GM21576 (cell line): ENCODE data around the gene FGD4.

Experiments used
- ATAC-seq: cut with Tn5 transposase; IDR thresholded peaks from one replicate; pipeline ENCODE4 v1.9.1; 2021; ENCODE audit warnings: mild to moderate bottlenecking, moderate library complexity; ENCODE audit not compliant: unreplicated experiment

FGD4 gene

GRCh38 chr12:32666018-32666417, 266.7 kb downstream of the FGD4 start:
- no peak for ATAC-seq

GRCh38 chr12:32669584-32669983, 270.2 kb downstream of the FGD4 start:
- ATAC-seq, result no peak

DNA sequence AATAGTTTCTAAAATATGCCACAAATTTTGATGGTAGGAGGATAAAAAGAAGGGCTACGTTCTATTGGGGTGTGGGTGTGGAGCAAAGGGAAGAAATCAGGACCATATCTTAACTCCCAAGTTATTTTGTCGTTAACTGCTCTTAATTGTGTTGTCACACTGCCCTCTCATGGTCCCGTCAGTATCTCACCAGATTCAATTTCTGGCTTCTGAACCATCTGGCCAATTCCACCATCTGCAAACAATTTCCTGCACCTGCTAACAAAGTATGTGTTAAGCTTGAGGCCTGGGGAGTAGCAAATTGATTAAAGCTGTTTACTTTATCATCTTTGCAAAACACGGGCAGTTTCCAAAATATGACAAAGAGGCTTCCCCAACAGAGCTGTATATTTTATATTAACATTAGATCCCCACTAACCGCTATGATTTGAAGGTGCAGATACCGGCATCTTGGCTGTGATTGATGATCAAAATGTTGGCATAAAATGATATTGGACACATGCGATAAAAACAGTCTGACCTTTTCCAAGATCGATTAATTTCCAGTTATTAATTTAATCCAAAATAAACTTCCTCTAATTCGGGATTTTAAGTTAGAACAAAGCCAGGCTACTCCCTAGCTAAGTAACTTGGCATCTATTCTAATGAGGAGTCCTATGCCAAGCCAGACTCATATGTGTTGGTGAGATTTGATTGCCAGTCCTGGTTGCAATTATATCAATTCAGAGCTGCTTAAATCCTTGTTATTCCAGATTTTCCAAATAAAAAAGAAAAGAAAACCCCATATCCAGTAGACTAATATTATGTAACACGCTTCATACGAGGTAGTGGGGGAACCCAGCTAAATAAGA, 272.8 kb downstream of the FGD4 start:
- no peak for ATAC-seq

GRCh38 chr12:32679091-32679919, 279.9 kb downstream of the FGD4 start, which contains the start of gene DNM1L:
Gene DNM1L, plus strand, starts transcription at chr12:32679301. Its CDS starts 63 bp downstream, at chr12:32679364.
- ATAC-seq, result peak; percentile 90

GRCh38 chr12:32679920-32680237, 280.5 kb downstream of the FGD4 start:
- no peak for ATAC-seq

GRCh38 chr12:32680787-32681186, 281.4 kb downstream of the FGD4 start:
- ATAC-seq, result no peak

DNA sequence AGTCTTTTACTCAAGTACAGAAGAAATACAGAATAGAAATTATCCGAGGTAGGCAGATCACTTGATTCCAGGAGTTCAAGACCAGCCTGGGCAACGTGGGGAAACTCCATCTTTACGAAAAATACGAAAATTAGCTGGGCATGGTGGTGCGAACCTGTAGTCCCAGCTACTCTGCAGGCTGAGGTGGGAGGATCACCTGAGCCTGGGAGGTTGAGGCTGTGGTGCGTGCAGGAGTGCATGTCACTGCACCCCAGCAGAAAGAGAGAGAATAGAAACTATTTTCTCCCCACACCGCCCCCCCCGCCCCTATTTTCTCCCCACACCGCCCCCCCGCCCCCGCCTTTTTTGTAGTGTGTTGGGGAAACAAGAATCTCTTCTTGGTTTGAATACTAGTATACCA, 281.9 kb downstream of the FGD4 start:
- ATAC-seq, result no peak

GRCh38 chr12:32686340-32686739, 287.0 kb downstream of the FGD4 start:
- ATAC-seq, result no peak

DNA sequence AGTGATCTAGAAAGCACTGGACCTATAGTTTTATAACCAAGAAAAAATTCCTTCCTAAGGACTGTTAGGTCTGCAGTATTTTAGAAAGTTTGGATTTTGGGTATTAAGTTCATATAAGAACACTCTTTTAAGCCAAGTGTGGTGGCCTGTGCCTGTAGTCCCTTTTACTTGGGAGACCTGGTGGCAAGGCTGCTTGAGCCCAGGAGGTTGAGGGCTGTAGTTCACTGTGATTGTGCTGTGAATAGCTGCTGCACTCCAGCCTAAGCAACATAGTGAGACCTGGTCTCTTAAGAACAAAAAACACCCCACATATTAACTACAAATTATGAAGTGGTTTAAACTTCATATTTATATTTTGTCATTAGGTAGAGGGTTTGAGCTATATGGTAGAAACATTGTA, 289.4 kb downstream of the FGD4 start:
- no peak for ATAC-seq

DNA sequence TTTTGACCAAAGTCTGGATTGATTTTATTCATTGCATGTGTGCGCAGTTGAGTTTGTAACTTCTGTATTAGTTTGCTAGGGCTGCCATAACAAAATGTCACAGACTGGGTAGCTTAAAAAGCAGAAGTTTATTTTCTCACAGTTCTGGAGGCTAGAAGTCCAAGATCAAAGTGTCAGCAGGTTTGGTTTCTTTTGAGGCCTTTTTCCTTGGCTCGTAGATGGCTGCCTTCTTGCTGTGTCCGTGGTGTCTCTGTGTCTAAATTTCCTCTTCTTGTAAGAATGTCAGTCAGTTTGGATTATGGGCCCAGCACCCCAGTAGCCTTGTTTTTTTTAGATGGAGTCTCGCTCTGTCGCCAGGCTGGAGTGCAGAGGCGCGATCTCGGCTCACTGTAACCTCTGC, 291.6 kb downstream of the FGD4 start:
- no peak for ATAC-seq

GRCh38 chr12:32692358-32692757, 293.0 kb downstream of the FGD4 start:
- no peak for ATAC-seq

DNA sequence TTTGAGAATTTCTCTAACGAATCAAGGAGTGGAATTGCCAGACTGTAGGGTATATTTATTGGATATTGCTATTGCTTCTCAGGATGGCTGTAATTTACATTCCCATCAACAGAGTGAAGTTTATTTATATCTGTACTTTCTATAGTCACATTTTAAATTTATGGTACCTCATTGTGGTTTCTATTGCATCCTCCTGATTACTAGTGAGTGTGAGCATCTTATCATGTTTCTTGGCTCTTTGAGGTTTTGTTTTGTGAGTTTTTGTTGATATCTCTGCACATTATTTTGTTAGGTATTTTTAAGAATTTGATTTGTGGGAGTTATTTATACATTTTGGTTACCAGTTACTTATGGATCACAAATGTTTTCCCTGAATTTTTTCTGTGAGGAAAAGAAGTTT, 293.7 kb downstream of the FGD4 start:
- ATAC-seq, result no peak
